K562 (cell line): ENCODE data around the gene NOL11. TPM values are rescaled to one million over a fixed set of nuclear protein-coding genes. Genes with fewer than 3 reads are reported as not detected.

Source experiments
- ATAC-seq: fragments of 200-7000 bp; cut with Tn5 transposase; 3 replicates; pipeline ENCODE4 v1.9.1; 2020; ENCODE audit warnings: moderate library complexity
- BruUV-seq: library from RNA; stranded (reverse); fragments of 400-500 nt; replicated peaks from 2 replicates; lab custom pipeline; 2021; lab: Mats Ljungman, UMichigan
- CTCF ChIA-PET: fragments of 300-600 bp; formaldehyde crosslinking; extraction: SDS; loops from one replicate; lab custom pipeline; 2021; ENCODE audit warnings: low intra/inter-chr PET ratio; lab: Yijun Ruan, JAX
- POLR2A ChIA-PET: fragments of 300-600, 350-650 bp; sonication (Branson Sonifier 250); formaldehyde crosslinking; extraction: SDS; loops from one replicate; lab custom pipeline; 2021; ENCODE audit warnings: antibody characterized with exemption, inconsistent platforms; lab: Yijun Ruan, JAX
- DNase-seq, 4 experiments: peaks; one replicate each; pipeline versions ENCODE4 v3.0.0 to v3.0.0-alpha.2; 2011 to 2018; ENCODE audit warnings: low spot score in 3 of 4, mixed read lengths in 3 of 4; ENCODE audit errors: extremely low read depth in 1 of 4
- FAIRE-seq: peaks from 2 replicates; lab custom pipeline; 2011; peaks lifted over from hg19 to GRCh38; lab: Jason Lieb, UNC
- H2AFZ ChIP-seq: 2 replicates; pipeline ENCODE4 v1.6.0; 2011; ENCODE audit warnings: low read depth, low read length, control low read depth, inconsistent platforms
- H3K27ac ChIP-seq: fragments of 200-600 bp; 3 replicates; pipeline ENCODE4 v1.8.0; 2011; ENCODE audit warnings: low read depth, mild to moderate bottlenecking, control low read depth, inconsistent platforms, low read length, moderate library complexity, mixed read lengths; ENCODE audit errors: extremely low read depth
- H3K27me3 ChIP-seq, 2 experiments: fragments of 300-600 bp in 1 of 2; 2 replicates in 1 of 2; 3 replicates in 1 of 2; pipeline versions ENCODE4 v1.6.0 to v1.8.0; 2011; ENCODE audit warnings: inconsistent platforms in 2 of 2, low read length in 2 of 2, mild to moderate bottlenecking in 1 of 2, mixed read lengths in 1 of 2, moderate library complexity in 1 of 2; ENCODE audit not compliant: control insufficient read depth in 2 of 2, insufficient read depth in 2 of 2
- H3K36me3 ChIP-seq: fragments of 300-600 bp; 3 replicates; pipeline ENCODE4 v1.8.0; 2011; ENCODE audit warnings: mild to moderate bottlenecking, low read length, inconsistent platforms; ENCODE audit not compliant: control insufficient read depth, insufficient read depth
- H3K4me1 ChIP-seq, 2 experiments: fragments of 200-600 bp in 1 of 2; replicated peaks in 1 of 2; 2 replicates in 1 of 2; 3 replicates in 1 of 2; pipeline versions ENCODE4 v1.5.1 to v1.8.0; 2011; ENCODE audit warnings: inconsistent platforms in 2 of 2, low read length in 2 of 2, mild to moderate bottlenecking in 1 of 2, mixed read lengths in 1 of 2, moderate library complexity in 1 of 2; ENCODE audit not compliant: control insufficient read depth in 2 of 2, insufficient read depth in 2 of 2
- H3K4me2 ChIP-seq: 2 replicates; pipeline ENCODE4 v1.6.1; 2011; ENCODE audit warnings: low read length, control low read depth, inconsistent platforms, mixed read lengths; ENCODE audit not compliant: insufficient read depth
- H3K4me3 ChIP-seq: fragments of 200-600 bp; sonication (generic), shearing (Covaris generic); 2 replicates; pipeline ENCODE4 v1.5.1; 2016; ENCODE audit warnings: control low read depth, inconsistent platforms
- H3K79me2 ChIP-seq: fragments of 200-600 bp; 3 replicates; pipeline ENCODE4 v1.8.0; 2011; ENCODE audit warnings: low read length, inconsistent platforms; ENCODE audit not compliant: control insufficient read depth, insufficient read depth
- H3K9ac ChIP-seq, 2 experiments: 2 replicates each; pipeline versions ENCODE4 v1.6.0 to v1.6.1; 2011; ENCODE audit warnings: low read depth in 2 of 2, low read length in 2 of 2, control low read depth in 1 of 2, inconsistent platforms in 1 of 2, mild to moderate bottlenecking in 1 of 2, mixed read lengths in 1 of 2; ENCODE audit not compliant: insufficient read depth in 1 of 2
- H3K9me1 ChIP-seq: one replicate; pipeline ENCODE4 v1.6.0; 2011; ENCODE audit warnings: inconsistent platforms, mild to moderate bottlenecking, low read length, moderate library complexity; ENCODE audit not compliant: control insufficient read depth, insufficient read depth
- H3K9me3 ChIP-seq: replicated peaks from 2 replicates; pipeline ENCODE4 v1.5.1; 2011; ENCODE audit warnings: low read depth, low read length, inconsistent platforms; ENCODE audit not compliant: control insufficient read depth, insufficient read depth
- H4K20me1 ChIP-seq: replicated peaks from 2 replicates; pipeline ENCODE4 v1.6.1; 2011; ENCODE audit warnings: low read length, inconsistent platforms, mixed read lengths; ENCODE audit not compliant: control insufficient read depth, insufficient read depth
- GTF2A2 ChIP-seq: IDR thresholded peaks from 2 replicates; pipeline ENCODE4 v1.6.1; 2016; ENCODE audit warnings: mild to moderate bottlenecking, missing genetic modification characterization, missing compliant biosample characterization
- GTF2B ChIP-seq: IDR thresholded peaks from 2 replicates; pipeline ENCODE4 v1.6.1; 2011; ENCODE audit not compliant: insufficient read length; ENCODE audit errors: extremely low read depth
- GTF3C2 ChIP-seq: IDR thresholded peaks from 3 replicates; pipeline ENCODE4 v1.6.1; 2011; ENCODE audit warnings: borderline replicate concordance, mild to moderate bottlenecking, moderate library complexity; ENCODE audit not compliant: insufficient read length; ENCODE audit errors: extremely low read depth
- HMGXB4 ChIP-seq: sonication (generic); formaldehyde crosslinking; IDR thresholded peaks from 2 replicates; pipeline ENCODE4 v1.8.1; 2023; ENCODE audit warnings: mild to moderate bottlenecking, missing genetic modification reagents
- MAX ChIP-seq: sonication (generic); formaldehyde crosslinking; IDR thresholded peaks from 2 replicates; pipeline ENCODE4 v1.9.0; 2022; ENCODE audit warnings: mild to moderate bottlenecking, missing genetic modification reagents
- NFYB ChIP-seq: IDR thresholded peaks from 2 replicates; pipeline ENCODE4 v1.6.1; 2011; ENCODE audit warnings: mild to moderate bottlenecking, moderate library complexity; ENCODE audit not compliant: insufficient read length; ENCODE audit errors: extremely low read depth
- TRIM28 ChIP-seq: fragments of 450-650 bp; IDR thresholded peaks from 2 replicates; pipeline ENCODE4 v1.6.1; 2017
- ZMIZ1 ChIP-seq, 2 experiments: fragments of 150-350 bp in 1 of 2; IDR thresholded peaks; 2 replicates each; pipeline ENCODE4 v1.6.1; 2012 to 2016; ENCODE audit warnings: low read depth in 2 of 2, low read length in 2 of 2, mild to moderate bottlenecking in 1 of 2, moderate library complexity in 1 of 2
- ZNF282 ChIP-seq: sonication (generic); formaldehyde crosslinking; IDR thresholded peaks from 2 replicates; pipeline ENCODE4 v1.8.1; 2023; ENCODE audit warnings: missing genetic modification reagents
- WGBS: fragments of 100-300 bp; shearing (Covaris generic); methylation state at CpG from one replicate; pipeline ENCODE4 v1.1.6; 2016; ENCODE audit warnings: low coverage, mixed read lengths; ENCODE audit not compliant: insufficient coverage; ENCODE audit errors: missing lambda C conversion rate; 5-methylcytosine and 5-hydroxymethylcytosine counted together
- in situ Hi-C: fragments of 300-500 bp; cut with MboI; formaldehyde crosslinking; loops from 4 replicates; pipeline ENCODE4 v1.15.0; 2018; ENCODE audit warnings: inconsistent platforms, mixed read lengths
- intact Hi-C: fragments of 100-400 bp; cut with micrococcal nuclease; formaldehyde crosslinking; loops from 2 replicates; pipeline ENCODE4 v1.14.2; 2022
- polyA plus RNA-seq, 8 experiments: library from polyadenylated mRNA; depleted of rRNA in 4 of 8; stranded (reverse) in 5 of 8; unstranded in 3 of 8; fragments of >200 nt; fragmentation: Nextera tagmentation in 2 of 8; fragmentation: Illumina TruSeq in 1 of 8; extraction: Ambion mirVana in 2 of 8; extraction: Trizol in 1 of 8; gene quantifications; 2 replicates each; pipeline versions ENCODE4 v1.2.1 to v1.2.3, GENCODE V29; 2011 to 2014; ENCODE audit warnings: inconsistent platforms in 1 of 8, missing spikeins in 1 of 8
- total RNA-seq, 7 experiments: library from RNA; depleted of rRNA in 6 of 7; stranded (reverse); fragments of >200 nt in 6 of 7; fragmentation: Illumina TruSeq in 2 of 7; extraction: Trizol in 2 of 7; gene quantifications; 2 replicates each; pipeline versions ENCODE4 v1.2.1 to v1.2.3, GENCODE V29; 2011 to 2021; ENCODE audit warnings: low replicate concordance in 1 of 7

NOL11 gene
- total and polyA plus RNA-seq, 9 of the 15 experiments (the other 6 are each of a cell fraction or from before 2014, with no cell fraction given) = 61.1 to 175 (median 121) TPM

- Histone ChIP-seq H3K36me3 (no peaks in the 10 kb centered on the region), H3K4me1 (peaks cover 0 to 4% of the 10 kb centered on the region in 2 experiments; a peak in 1 of 5 replicates), H3K79me2 (no peaks in the 10 kb centered on the region), H3K9ac (no peak overlapping the region), H3K27ac (no peak overlapping the region), H3K27me3 (peaks cover 22 to 31% of the 10 kb centered on the region in 2 experiments), H4K20me1 (0 out of 2 replicates have a peak, but pooled peaks cover 5% of the 10 kb centered on the region), H2AFZ (no peak overlapping the region), H3K4me2 (no peak overlapping the region), H3K4me3 (no peak overlapping the region), H3K9me1 (no peaks in the 10 kb centered on the region), H3K9me3 (no peaks in the 10 kb centered on the region)
- FAIRE-seq (no peak), ATAC-seq (no peak), DNase-seq (no peak)
- WGBS = 0% methylated on average over 7 of the region's 8 CpGs
- CTCF ChIA-PET = no interaction called here
- POLR2A ChIA-PET = no interaction called here
- BruUV-seq = no TSS peak
- in situ Hi-C loops = loop anchor here (25.0 kb wide), 1 partner anchor 293 kb away; the partner anchor contains the start of gene PITPNC1
- intact Hi-C loops = no loop called here
- no peak for TF ChIP-seq GTF2B
- TF ChIP-seq GTF2A2 (tag) = no peak
- no peak for TF ChIP-seq NFYB
- TF ChIP-seq ZNF282 (CRISPR knock-in tag) = no peak
- TF ChIP-seq MAX (CRISPR knock-in tag) = no peak
- no peak for TF ChIP-seq ZMIZ1 (IDR thresholded peaks at IDR 0.05; ENCODE audit: low read depth in 2 of 2, low read length in 2 of 2)
- no peak for TF ChIP-seq HMGXB4
- no peak for TF ChIP-seq GTF3C2
- no peak for TF ChIP-seq TRIM28
These were observed 37.1 kb upstream of the NOL11 start for GRCh38 chr17:67680445-67681224.
